Mesothelial cell of epicardium (in vitro differentiated cells): Measurements from ENCODE around the gene FOXN3. TPM values are rescaled to one million over a fixed set of nuclear protein-coding genes. Genes with fewer than 3 reads are reported as not detected.

Source experiments
- DNase-seq, 2 experiments: peaks; one replicate each; pipeline ENCODE4 v3.0.0; 2021; ENCODE audit warnings: low spot score in 2 of 2; ENCODE audit not compliant: unreplicated experiment in 2 of 2
- H3K27ac Mint-ChIP-seq: 2 replicates; pipeline ENCODE4 v1.8.0; 2021; ENCODE audit warnings: mixed read lengths
- H3K27me3 Mint-ChIP-seq: 2 replicates; pipeline ENCODE4 v1.8.0; 2021; ENCODE audit warnings: low read depth, mixed read lengths
- H3K36me3 Mint-ChIP-seq: 2 replicates; pipeline ENCODE4 v1.8.0; 2021; ENCODE audit warnings: mixed read lengths
- H3K4me1 Mint-ChIP-seq: 2 replicates; pipeline ENCODE4 v1.8.0; 2021; ENCODE audit warnings: mixed read lengths
- H3K4me3 Mint-ChIP-seq: 2 replicates; pipeline ENCODE4 v1.8.0; 2021; ENCODE audit warnings: mild to moderate bottlenecking, moderate library complexity, mixed read lengths
- H3K9me3 Mint-ChIP-seq: 2 replicates; pipeline ENCODE4 v1.8.0; 2021; ENCODE audit warnings: mixed read lengths
- total RNA-seq: library from RNA; stranded (reverse); gene quantifications from 3 replicates; pipeline ENCODE4 v1.2.1, GENCODE V29; 2021
- TF ChIP-seq, protein P1 (sequence below): fragments of 200-600 bp; sonication (generic); IDR thresholded peaks from one replicate; pipeline ENCODE4 v1.5.0; 2021; ENCODE audit warnings: antibody characterized with exemption; ENCODE audit not compliant: unreplicated experiment

FOXN3 gene
- total RNA-seq, 1 donor from 2014 or later: 124 TPM

DNA sequence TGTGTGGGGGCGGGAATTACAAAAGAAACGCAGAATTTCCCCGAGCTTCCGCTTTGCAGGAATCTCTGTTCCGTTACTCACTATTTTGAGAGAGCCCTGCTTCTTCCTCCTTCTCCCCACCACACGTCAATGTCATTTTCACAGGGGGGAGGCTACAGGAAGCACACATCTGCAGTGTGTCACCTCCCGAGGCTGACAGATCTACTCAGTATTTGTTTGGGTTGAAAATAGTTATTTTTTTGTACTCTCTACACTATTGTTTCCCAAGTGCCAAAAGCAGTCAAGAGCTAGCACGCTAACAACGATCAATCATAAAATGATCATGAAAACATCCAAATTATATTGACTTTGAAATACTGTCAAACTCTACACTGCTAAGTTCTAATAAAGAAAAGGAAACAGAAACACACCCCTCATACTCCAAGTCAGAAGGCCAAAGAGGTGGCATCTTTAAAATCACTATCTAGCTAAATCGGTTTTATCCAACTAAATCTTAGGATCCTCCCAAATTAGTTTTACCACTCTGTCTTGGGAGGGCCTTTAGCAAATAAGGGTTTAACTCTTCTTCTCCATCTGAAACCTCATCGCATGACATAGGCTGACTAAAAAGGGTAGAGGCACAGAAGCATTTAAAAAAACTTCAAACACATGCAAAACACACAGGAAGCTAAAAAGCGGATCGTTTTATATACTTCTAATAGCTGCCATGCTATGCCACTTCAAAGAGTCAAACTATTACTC, 51.8 kb downstream of the FOXN3 start:
- no peak overlapping the region for H3K4me3 Mint-ChIP-seq
- peaks cover 10% of the 10 kb centered on the region for H3K4me1 Mint-ChIP-seq
- TF ChIP-seq, protein P1, sequence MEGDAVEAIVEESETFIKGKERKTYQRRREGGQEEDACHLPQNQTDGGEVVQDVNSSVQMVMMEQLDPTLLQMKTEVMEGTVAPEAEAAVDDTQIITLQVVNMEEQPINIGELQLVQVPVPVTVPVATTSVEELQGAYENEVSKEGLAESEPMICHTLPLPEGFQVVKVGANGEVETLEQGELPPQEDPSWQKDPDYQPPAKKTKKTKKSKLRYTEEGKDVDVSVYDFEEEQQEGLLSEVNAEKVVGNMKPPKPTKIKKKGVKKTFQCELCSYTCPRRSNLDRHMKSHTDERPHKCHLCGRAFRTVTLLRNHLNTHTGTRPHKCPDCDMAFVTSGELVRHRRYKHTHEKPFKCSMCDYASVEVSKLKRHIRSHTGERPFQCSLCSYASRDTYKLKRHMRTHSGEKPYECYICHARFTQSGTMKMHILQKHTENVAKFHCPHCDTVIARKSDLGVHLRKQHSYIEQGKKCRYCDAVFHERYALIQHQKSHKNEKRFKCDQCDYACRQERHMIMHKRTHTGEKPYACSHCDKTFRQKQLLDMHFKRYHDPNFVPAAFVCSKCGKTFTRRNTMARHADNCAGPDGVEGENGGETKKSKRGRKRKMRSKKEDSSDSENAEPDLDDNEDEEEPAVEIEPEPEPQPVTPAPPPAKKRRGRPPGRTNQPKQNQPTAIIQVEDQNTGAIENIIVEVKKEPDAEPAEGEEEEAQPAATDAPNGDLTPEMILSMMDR: no peak
- no peak for DNase-seq
- H3K27ac Mint-ChIP-seq: peak overlapping the region; percentile 5
- no peaks in the 10 kb centered on the region for H3K27me3 Mint-ChIP-seq
- H3K9me3 Mint-ChIP-seq: peaks cover 6% of the 10 kb centered on the region
- H3K36me3 Mint-ChIP-seq: peaks cover 16% of the 10 kb centered on the region

DNA sequence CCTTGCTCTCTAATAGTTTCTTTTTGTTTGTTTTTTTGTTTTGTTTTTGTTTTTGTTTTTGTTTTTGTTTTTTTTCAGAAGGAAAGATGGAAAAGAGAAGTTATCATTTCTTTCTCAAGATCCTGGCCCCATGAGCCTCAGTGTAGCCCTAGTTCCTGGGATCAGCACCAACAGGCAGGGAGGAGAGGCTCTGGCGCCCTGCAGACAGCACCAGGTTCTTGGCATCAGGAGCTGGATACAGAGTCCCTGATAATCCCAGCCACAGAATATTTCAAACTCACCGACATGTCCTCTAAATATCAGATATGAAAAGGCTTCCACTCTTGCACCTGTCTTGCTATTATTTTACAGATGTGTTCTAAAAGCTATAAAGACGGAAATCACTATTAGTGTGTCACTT, 52.7 kb downstream of the FOXN3 start:
- no peak for DNase-seq
- TF ChIP-seq, protein P1: no peak
- Mint-ChIP-seq H3K36me3 (peaks cover 16% of the 10 kb centered on the region), H3K27me3 (no peaks in the 10 kb centered on the region), H3K4me3 (no peak overlapping the region), H3K27ac (no peak overlapping the region), H3K9me3 (peaks cover 6% of the 10 kb centered on the region), H3K4me1 (peaks cover 7% of the 10 kb centered on the region)

DNA sequence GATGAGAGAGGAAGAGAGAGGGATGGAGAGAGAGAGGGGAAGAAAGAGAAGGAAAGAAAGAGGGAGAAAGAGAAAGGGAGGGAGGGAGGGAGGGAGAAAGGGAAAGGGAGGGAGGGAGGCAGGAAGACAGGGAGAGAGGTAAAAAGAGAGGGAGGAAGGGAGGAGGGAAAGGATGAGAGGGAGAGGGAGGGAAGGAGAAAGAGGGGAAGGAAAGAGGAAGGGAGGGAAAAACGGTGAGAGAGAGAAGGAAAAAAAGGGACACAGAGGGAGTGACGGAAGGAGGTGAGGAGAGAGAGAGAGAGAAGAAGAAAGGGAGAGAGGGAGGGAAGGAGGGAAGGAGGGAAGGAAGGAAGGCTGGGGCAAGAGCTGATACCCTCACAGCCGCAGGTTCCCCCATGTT, 56.8 kb downstream of the FOXN3 start:
- TF ChIP-seq, protein P1: no peak

DNA sequence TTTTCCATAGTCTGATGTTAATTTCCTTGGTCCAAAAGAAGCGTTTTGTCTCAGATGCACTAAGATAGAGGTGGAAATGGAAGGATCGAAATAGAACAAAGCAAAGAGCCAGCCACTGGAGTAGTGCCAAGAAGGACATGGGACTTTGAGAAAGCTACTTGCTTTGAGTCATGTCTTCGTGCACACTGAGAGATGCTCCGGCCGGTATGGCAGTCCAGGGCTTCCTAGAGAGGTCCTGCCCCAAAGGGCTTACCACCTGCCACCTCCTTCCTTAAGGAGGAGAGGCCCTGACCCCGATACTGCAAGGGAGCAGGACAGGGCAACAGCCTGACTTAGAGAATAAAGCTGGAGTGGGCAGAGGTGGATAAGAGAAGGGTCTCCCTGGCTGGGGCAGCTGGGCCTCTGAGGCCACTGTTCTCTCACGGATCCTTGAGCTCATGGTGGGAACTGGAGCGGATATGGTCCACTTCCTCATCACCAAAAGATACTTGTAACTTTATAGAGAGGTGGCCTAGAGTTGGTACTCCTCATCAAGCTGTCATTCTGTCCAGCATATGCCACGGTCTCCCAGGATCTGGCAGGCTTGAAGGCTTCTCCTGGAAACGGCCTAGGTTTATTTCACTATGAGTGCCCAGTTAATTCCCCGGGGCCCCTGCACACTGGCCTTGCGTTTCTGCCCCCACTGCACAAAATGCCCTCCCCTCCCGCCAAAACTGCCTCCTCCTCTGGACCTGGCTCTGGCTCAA, 57.4 kb downstream of the FOXN3 start:
- Mint-ChIP-seq H3K9me3 (peaks cover 6% of the 10 kb centered on the region), H3K27me3 (no peaks in the 10 kb centered on the region), H3K36me3 (peaks cover 13% of the 10 kb centered on the region), H3K4me1 (no peaks in the 10 kb centered on the region), H3K27ac (peak overlapping the region; percentile 66), H3K4me3 (no peak overlapping the region)
- DNase-seq: peak in 1 of 2 experiments; percentile 10
- TF ChIP-seq, protein P1: no peak

More for the DNA sequence above, 56.8 kb downstream of the FOXN3 start:
- peaks cover 3% of the 10 kb centered on the region for H3K4me1 Mint-ChIP-seq
- no peak for DNase-seq
- H3K4me3 Mint-ChIP-seq: no peak overlapping the region
- no peaks in the 10 kb centered on the region for H3K27me3 Mint-ChIP-seq
- H3K36me3 Mint-ChIP-seq: peaks cover 16% of the 10 kb centered on the region
- peaks cover 6% of the 10 kb centered on the region for H3K9me3 Mint-ChIP-seq
- H3K27ac Mint-ChIP-seq: peak overlapping the region; percentile 66

DNA sequence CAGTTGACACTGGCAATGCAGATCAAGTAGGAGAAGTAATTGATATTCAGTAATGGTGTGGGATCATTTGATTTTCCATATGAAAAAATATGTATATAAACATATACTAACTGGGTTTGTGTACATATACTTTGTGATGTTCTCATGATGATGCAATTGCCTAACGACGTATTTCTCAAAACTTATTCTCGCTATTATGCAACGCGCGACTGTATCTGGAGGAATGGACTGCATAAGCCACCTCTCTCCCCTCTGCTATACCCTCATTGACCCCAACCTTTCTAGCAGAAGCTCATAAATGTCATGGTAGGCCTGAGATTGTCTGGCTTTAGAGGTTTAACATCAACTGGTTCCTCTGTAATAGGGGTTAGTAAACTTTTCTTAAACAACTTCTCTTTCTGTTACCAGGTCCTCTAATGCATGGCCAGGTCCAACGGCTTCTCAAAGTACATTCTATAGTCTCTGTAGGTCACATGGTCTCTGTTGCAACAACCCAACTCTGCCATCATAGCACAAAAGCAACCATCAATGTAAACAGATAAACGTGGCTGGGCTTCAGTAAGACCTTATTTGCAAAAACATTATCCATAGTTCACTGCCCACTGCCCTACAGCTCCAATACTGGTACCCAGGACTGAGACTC, 59.3 kb downstream of the FOXN3 start:
- H3K9me3 Mint-ChIP-seq: no peaks in the 10 kb centered on the region
- peaks cover under 1% of the 10 kb centered on the region for H3K36me3 Mint-ChIP-seq
- no peak overlapping the region for H3K27ac Mint-ChIP-seq
- TF ChIP-seq, protein P1: no peak
- H3K27me3 Mint-ChIP-seq: no peaks in the 10 kb centered on the region
- DNase-seq: no peak
- no peak overlapping the region for H3K4me3 Mint-ChIP-seq
- peaks cover 6% of the 10 kb centered on the region for H3K4me1 Mint-ChIP-seq
